ENCODE measurements around the gene FREY1.

DNA sequence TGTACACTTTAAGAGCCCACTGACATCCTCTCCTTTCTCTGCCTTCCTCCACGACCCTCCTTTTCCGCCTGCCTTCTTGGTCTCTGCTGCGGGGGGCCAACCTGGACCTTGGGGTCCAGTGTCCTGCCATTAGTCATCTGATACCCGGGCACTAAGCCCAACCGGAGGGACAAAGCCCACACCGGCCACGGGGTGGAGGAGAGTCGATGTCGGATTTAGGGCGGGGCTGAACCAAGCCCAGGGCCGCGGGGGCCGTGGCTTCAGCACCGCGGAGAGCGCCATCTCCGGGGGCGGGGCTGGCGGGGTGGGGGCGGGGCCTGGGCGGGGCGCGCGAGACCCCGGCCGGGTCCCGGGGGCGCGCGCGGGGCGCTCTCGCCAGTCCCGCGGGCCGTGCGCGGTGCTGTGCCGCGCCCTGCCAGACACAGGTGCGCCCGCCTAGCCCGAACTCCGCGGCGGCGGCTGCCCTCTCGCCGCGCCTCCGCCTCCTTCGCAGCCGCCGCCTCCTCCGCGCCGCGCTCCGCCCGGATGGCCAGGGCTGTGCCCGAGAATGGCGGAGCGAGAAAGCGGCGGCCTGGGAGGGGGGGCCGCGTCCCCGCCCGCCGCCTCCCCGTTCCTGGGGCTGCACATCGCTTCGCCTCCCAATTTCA is 21.7 kb downstream of the FREY1 start, which contains the start of gene MAPK8IP1:
- no peak for TF ChIP-seq POLR2A (IDR thresholded peaks at IDR 0.05)
- TF ChIP-seq, protein P1, sequence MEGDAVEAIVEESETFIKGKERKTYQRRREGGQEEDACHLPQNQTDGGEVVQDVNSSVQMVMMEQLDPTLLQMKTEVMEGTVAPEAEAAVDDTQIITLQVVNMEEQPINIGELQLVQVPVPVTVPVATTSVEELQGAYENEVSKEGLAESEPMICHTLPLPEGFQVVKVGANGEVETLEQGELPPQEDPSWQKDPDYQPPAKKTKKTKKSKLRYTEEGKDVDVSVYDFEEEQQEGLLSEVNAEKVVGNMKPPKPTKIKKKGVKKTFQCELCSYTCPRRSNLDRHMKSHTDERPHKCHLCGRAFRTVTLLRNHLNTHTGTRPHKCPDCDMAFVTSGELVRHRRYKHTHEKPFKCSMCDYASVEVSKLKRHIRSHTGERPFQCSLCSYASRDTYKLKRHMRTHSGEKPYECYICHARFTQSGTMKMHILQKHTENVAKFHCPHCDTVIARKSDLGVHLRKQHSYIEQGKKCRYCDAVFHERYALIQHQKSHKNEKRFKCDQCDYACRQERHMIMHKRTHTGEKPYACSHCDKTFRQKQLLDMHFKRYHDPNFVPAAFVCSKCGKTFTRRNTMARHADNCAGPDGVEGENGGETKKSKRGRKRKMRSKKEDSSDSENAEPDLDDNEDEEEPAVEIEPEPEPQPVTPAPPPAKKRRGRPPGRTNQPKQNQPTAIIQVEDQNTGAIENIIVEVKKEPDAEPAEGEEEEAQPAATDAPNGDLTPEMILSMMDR (IDR thresholded peaks at IDR 0.05 in 4 of 5, conservative IDR thresholded peaks at IDR 0.05 in 1 of 5) = no peak
